Smooth muscle cell (in vitro differentiated cells): ENCODE results near the gene ACTL7B. TPM values are rescaled to one million over a fixed set of nuclear protein-coding genes. Genes with fewer than 3 reads are reported as not detected.

Experiments
- DNase-seq: peaks from one replicate; lab custom pipeline; 2025; ENCODE audit not compliant: unreplicated experiment; lab: John Stamatoyannopoulos, UW
- H2AFZ ChIP-seq: fragments of 200-600 bp; sonication (generic); 2 replicates; pipeline ENCODE4 v1.6.0; 2016; ENCODE audit warnings: antibody characterized with exemption, low read depth, mild to moderate bottlenecking
- H3F3A ChIP-seq: fragments of 200-600 bp; sonication (generic); 2 replicates; pipeline ENCODE4 v1.6.0; 2017; ENCODE audit warnings: antibody characterized with exemption, low read depth
- H3K27ac ChIP-seq: fragments of 200-600 bp; sonication (generic); 2 replicates; pipeline ENCODE4 v1.5.1; 2016; ENCODE audit warnings: low read depth, mild to moderate bottlenecking
- H3K27me3 ChIP-seq: fragments of 200-600 bp; sonication (generic); 2 replicates; pipeline ENCODE4 v1.6.1; 2016; ENCODE audit warnings: low read depth, mild to moderate bottlenecking
- H3K36me3 ChIP-seq: fragments of 200-600 bp; sonication (generic); 2 replicates; pipeline ENCODE4 v1.5.1; 2016; ENCODE audit warnings: low read depth
- H3K4me1 ChIP-seq: fragments of 200-600 bp; sonication (generic); 2 replicates; pipeline ENCODE4 v1.5.1; 2016; ENCODE audit warnings: low read depth
- H3K4me2 ChIP-seq: fragments of 200-600 bp; sonication (generic); 2 replicates; pipeline ENCODE4 v1.6.0; 2016; ENCODE audit warnings: mild to moderate bottlenecking
- H3K4me3 ChIP-seq: fragments of 200-600 bp; sonication (generic); 2 replicates; pipeline ENCODE4 v1.5.1; 2016; ENCODE audit warnings: mild to moderate bottlenecking
- H3K79me2 ChIP-seq: fragments of 200-600 bp; sonication (generic); 2 replicates; pipeline ENCODE4 v1.6.0; 2016; ENCODE audit warnings: low read depth, mild to moderate bottlenecking
- H3K9ac ChIP-seq: fragments of 200-600 bp; sonication (generic); 2 replicates; pipeline ENCODE4 v1.6.0; 2016; ENCODE audit warnings: low read depth
- H3K9me3 ChIP-seq: fragments of 200-600 bp; sonication (generic); replicated peaks from 2 replicates; pipeline ENCODE4 v1.5.1; 2016; ENCODE audit warnings: low read depth
- H4K20me1 ChIP-seq: fragments of 200-600 bp; sonication (generic); 2 replicates; pipeline ENCODE4 v1.6.0; 2016; ENCODE audit warnings: low read depth
- WGBS: methylation state at CpG from one replicate; pipeline ENCODE4 v1.1.7; 2016; ENCODE audit warnings: low lambda C conversion rate; 5-methylcytosine and 5-hydroxymethylcytosine counted together
- polyA plus RNA-seq: library from polyadenylated mRNA; unstranded; fragments of >200 nt; fragmentation: Nextera tagmentation; extraction: Ambion mirVana; gene quantifications from 2 replicates; pipeline ENCODE4 v1.2.1, GENCODE V29; 2016
- total RNA-seq: library from RNA; depleted of rRNA; stranded (reverse); fragments of >200 nt; gene quantifications from 2 replicates; pipeline ENCODE4 v1.2.3, GENCODE V29; 2014
- TF ChIP-seq, protein P1 (sequence below): fragments of 200-600 bp; sonication (generic); IDR thresholded peaks from 2 replicates; pipeline ENCODE4 v1.5.1; 2017; ENCODE audit warnings: borderline replicate concordance, mild to moderate bottlenecking, antibody characterized with exemption; ENCODE audit not compliant: insufficient read depth, poor library complexity, severe bottlenecking

Gene ACTL7B
- total and polyA plus RNA-seq, 2 experiments from 2014 or later: not detected

DNA sequence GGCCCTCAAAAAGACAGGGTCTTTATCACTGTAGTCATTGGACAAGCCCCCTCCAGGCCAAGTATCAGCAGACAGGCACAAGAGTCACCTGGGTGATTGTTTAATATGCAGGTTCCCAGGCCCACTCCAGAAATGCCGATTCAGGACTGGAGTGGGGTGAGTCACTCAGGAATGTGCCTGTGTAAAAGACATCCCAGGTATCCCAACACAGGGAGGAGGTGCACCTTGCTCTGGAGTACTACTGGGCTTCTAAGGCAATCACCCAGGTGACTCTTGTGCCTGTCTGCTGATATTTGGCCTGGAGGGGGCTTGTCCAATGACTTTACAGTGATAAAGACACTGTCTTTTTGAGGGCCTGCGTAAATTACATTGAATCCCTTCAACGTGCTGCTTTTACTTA is 40.6 kb downstream of the ACTL7B start:
- DNase-seq: no peak
- H3K79me2 ChIP-seq: no peaks in the 10 kb centered on the region
- no peak overlapping the region for H2AFZ ChIP-seq
- no peaks in the 10 kb centered on the region for H3K27me3 ChIP-seq
- no peak overlapping the region for H3K27ac ChIP-seq
- TF ChIP-seq, protein P1, sequence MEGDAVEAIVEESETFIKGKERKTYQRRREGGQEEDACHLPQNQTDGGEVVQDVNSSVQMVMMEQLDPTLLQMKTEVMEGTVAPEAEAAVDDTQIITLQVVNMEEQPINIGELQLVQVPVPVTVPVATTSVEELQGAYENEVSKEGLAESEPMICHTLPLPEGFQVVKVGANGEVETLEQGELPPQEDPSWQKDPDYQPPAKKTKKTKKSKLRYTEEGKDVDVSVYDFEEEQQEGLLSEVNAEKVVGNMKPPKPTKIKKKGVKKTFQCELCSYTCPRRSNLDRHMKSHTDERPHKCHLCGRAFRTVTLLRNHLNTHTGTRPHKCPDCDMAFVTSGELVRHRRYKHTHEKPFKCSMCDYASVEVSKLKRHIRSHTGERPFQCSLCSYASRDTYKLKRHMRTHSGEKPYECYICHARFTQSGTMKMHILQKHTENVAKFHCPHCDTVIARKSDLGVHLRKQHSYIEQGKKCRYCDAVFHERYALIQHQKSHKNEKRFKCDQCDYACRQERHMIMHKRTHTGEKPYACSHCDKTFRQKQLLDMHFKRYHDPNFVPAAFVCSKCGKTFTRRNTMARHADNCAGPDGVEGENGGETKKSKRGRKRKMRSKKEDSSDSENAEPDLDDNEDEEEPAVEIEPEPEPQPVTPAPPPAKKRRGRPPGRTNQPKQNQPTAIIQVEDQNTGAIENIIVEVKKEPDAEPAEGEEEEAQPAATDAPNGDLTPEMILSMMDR: no peak
- 64% methylated on average over 3 of the region's 3 CpGs for WGBS
- H3K4me3 ChIP-seq: no peak overlapping the region
- peaks cover 12% of the 10 kb centered on the region for H3F3A ChIP-seq
- no peaks in the 10 kb centered on the region for H4K20me1 ChIP-seq
- peaks cover 14% of the 10 kb centered on the region for H3K4me1 ChIP-seq
- H3K36me3 ChIP-seq: no peaks in the 10 kb centered on the region
- H3K9ac ChIP-seq: no peak overlapping the region
- no peaks in the 10 kb centered on the region for H3K9me3 ChIP-seq
- H3K4me2 ChIP-seq: no peak overlapping the region

DNA sequence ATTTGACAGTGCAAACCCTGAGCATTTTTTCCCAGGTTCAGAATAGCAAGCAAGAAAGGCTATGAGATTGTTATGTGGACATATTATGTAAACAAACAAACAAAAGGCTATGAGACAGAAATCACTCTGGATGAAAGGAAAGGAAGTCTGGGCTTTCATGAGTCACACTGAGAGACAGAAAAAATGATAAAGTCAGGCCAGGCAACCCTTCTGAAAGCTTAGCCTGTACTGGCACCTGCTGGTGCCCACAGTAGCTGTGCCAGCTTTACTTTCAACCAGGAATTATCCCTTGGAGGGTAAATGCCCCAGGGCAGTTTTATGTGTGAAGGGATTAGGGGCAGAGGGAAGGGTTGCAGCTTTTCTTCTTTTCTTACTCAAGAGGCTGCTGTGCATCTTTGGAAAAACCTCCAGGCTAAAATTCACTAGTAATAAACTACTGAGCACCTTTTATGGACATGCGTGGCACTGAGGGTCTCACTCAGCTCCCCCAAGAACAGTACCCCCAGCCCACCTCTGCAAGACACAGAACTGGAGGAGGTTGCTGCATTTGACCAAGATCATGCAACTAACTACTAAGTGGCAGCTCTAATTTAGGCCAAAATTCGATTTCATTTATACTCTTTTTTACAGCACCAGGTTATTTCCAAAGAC is 41.7 kb downstream of the ACTL7B start:
- Histone ChIP-seq H3K4me2 (peak overlapping the region; percentile 42), H3K36me3 (no peaks in the 10 kb centered on the region), H3K27ac (peak overlapping the region; percentile 64), H3K4me3 (no peak overlapping the region), H3F3A (peaks cover 12% of the 10 kb centered on the region), H3K4me1 (peaks cover 14% of the 10 kb centered on the region), H3K79me2 (no peaks in the 10 kb centered on the region), H3K9me3 (no peaks in the 10 kb centered on the region), H3K9ac (peak overlapping the region; percentile 10), H2AFZ (peak overlapping the region; percentile 16), H3K27me3 (no peaks in the 10 kb centered on the region), H4K20me1 (no peaks in the 10 kb centered on the region)
- DNase-seq: no peak
- TF ChIP-seq, protein P1: peak; percentile 67
- 86% methylated on average over 2 of the region's 2 CpGs for WGBS

DNA sequence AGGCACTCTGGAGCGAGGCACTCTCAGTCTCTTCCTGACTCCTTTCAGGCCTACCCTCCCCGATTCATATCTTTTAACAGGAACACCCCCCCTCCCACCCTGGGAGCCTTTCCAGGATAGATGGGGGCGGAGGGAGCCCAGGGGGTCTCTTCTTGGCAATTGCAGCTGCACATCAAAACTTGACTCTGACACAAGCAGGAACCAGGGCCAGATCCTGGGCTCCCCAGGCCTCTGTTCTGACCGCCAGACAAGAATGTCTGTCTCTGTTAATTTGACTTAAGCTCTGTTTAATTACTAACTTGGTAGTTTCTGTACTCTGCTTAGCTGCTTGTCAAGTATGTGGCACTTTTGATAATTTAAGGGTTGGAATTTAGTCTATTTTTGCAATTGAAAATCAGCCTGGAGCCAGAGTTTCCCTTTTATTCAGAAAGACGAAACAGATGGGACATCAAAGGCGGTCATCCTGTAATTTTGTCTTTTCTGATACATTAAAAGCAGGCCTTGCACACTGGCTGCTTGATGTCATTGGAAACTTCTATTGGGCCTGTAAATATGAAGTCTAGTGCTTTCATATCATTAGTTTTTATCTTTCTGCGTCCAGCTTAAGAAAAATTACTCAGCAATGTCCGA is 43.3 kb downstream of the ACTL7B start:
- no peaks in the 10 kb centered on the region for H3K9me3 ChIP-seq
- no peak overlapping the region for H3K4me2 ChIP-seq
- peak overlapping the region; percentile 55 for H3K27ac ChIP-seq
- no peak overlapping the region for H3K9ac ChIP-seq
- H3F3A ChIP-seq: peaks cover 12% of the 10 kb centered on the region
- H3K79me2 ChIP-seq: no peaks in the 10 kb centered on the region
- no peak for DNase-seq
- 41% methylated on average over 7 of the region's 8 CpGs for whole genome bisulfite sequencing
- H3K4me3 ChIP-seq: no peak overlapping the region
- no peaks in the 10 kb centered on the region for H4K20me1 ChIP-seq
- peak overlapping the region; percentile 30 for H2AFZ ChIP-seq
- peaks cover 14% of the 10 kb centered on the region for H3K4me1 ChIP-seq
- no peaks in the 10 kb centered on the region for H3K27me3 ChIP-seq
- TF ChIP-seq, protein P1: no peak
- H3K36me3 ChIP-seq: no peaks in the 10 kb centered on the region

DNA sequence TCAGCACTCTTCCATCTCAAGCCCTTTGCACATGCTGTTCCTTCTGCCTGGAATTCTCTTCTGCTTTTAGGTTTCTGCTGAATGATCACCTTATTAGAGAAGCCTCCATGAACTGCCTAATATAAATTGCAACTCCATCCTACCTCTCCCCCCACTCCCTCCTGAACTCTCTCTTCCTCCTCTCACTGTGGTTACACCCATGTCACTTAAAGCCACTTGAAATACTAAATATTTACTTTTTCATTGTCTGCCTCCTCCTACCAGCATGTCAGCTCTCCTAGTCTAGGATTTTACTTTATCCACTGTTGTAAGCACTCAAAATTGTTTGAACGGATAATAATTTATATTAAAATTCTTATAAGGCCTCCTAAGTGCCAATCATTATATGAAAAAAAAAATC is 43.8 kb downstream of the ACTL7B start:
- no peak overlapping the region for H2AFZ ChIP-seq
- H3K9me3 ChIP-seq: no peaks in the 10 kb centered on the region
- no peaks in the 10 kb centered on the region for H3K36me3 ChIP-seq
- H3K9ac ChIP-seq: no peak overlapping the region
- no peak overlapping the region for H3K4me2 ChIP-seq
- no peaks in the 10 kb centered on the region for H3K27me3 ChIP-seq
- DNase-seq: no peak
- peaks cover 12% of the 10 kb centered on the region for H3F3A ChIP-seq
- TF ChIP-seq, protein P1: no peak
- H4K20me1 ChIP-seq: no peaks in the 10 kb centered on the region
- no peak overlapping the region for H3K4me3 ChIP-seq
- no peaks in the 10 kb centered on the region for H3K79me2 ChIP-seq
- H3K4me1 ChIP-seq: peaks cover 14% of the 10 kb centered on the region
- 68% methylated on average over 1 of the region's 1 CpG for WGBS
- no peak overlapping the region for H3K27ac ChIP-seq
